Activated naive CD4-positive, alpha-beta T cell treated with anti-CD3 and anti-CD28 coated beads, Interleukin-2, amount 50 U/mL, for 16 hours (primary cell): ENCODE data around the gene PRKCD.

Experiments
- DNase-seq: peaks from one replicate; pipeline ENCODE4 v3.0.0-alpha.2; 2020

PRKCD gene

DNA sequence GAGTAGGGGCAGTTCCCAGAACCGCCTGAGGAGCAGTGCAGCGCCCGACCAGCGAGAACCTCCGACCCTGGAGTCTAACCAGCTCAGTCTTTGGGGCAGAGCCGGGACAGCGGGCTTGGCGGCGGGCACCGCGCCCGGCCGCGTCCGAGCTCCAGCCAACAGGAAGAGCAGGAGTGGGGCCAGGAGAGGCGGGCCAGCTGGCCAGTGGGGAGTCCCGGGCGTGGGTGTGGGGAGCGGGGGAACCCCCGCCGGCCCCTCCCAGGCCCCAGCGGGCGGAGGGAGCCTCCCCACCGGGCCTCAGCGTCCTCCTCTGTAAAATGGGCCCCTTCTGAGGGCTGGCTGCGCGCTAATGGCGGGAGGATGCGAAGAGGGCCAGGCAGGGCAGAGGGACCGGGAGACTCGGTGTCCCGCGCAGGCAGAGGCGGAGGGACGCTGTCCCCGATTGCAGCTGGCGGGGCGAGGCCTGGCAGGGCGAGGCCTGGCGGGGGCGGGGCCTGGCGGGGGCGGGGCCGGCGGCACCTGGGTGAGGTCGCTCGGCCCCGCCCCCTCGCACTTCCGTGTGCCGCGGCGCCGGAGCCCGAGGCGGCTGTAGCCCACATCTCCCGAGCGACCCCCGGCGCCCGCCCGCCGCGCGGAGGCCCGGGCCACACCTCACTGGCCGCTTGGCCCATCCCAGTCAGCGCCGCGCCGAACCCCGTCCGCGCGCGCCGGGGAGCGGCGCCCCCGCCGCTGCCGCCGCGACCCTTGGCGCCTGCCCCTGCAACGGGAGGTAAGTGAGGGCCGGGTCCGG lies at the start of gene PRKCD:
Gene PRKCD, plus strand, starts transcription at position 550 of the 790 bp plus-strand sequence. CDS start 17,214 bp downstream, outside the sequence.
- DNase-seq = peak; percentile 77

DNA sequence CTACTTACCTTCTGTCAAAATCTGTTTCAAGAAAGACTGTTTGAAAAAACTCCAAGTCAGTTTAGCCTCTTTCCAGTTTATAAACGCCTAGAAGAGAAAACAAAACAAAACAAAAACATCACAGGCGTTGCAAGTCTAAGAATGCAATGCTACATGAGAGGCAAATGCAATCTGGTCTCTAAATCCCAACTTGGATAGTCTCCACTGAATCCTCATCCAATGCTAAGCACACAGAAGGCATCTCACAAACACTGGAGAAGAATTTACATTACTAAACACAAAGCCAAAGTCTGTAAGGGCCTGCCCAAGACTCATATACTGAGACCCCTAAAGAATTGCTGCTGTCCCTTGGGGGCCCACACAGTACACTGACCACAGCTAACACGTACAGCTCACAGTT lies 49.2 kb upstream of the PRKCD start:
- DNase-seq = no peak

DNA sequence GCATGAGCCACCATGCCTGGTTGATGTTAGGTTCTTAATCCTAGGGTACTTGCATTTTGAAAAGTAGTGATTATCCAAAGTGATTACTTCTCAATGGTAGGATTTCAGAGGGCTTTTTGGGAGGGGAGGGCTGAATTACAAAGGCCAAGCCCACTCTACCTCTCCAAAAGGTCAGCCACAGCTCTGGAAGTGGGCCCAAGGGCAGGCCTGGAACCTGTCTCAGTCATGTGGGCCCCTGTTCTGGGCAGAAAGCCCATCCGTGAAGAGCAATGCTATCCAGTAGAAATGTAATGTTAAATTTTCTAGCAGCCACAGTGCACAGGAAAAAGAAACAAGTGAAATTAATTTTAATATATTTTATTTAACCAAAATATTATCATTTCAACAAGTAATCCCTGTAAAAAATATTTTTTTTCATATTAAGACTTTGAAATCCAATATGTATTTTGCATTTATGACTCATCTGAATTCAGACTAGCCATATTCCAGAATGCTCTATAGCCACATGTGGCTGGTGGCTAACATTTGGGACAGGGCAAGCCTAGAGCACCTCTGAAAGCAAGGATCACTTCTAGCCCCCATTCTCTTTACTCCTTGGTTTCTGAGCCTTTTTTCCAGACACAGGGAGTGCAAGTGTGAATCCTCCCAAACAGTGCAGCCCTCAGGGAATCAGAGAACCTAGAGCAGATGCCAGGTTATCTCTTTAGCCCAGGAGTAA lies 47.6 kb upstream of the PRKCD start:
- DNase-seq = no peak

DNA sequence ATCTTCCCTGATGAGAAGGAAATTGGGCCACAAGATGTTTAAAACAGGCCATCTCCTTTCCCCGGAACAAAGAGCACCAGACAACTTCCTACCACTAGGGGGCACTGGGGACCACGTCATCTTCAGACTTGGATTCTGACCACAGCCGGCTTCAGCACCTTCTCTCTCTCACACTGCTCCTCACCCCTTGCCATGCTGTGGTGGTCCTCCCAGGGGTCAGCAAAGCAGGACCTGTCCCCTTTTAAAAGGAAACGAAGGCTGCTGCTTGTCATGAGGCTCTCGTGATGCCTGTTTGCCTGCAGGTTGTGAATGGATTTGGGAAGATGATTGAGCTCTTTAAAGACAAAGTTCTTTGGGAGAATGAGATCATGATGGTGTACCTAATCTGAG lies 47.0 kb upstream of the PRKCD start:
- peak; percentile 77 for DNase-seq

DNA sequence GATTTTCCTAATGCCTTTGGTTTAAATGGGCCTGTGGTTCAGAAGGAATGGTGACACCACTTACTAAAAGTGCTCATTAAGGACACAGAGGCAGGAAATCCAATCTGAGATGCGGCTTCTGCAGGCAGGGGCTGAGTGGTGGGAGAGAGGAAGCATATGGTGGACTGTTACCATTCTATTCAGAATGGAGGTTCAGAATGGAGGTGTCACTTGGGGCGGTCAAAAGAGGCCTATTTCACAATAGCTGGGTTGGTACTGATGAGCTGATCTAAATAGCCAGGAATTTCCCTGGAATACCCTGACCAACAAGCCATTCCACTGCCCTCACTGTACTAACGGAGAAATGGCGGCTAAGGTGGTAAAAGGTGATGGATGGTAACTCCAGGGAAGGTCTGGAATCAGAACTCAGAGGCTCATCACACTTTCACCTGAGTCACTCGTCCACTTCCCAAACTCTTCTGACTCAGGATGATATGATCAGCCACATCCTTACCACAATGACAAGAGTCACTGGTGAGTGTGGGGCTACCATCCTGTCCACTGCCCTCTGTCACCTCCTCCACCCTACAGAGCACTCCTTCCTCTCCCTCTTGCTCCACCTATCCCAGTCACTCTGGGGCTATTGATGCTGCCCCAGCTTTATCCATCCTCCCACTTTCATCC lies 46.5 kb upstream of the PRKCD start:
- DNase-seq = no peak

DNA sequence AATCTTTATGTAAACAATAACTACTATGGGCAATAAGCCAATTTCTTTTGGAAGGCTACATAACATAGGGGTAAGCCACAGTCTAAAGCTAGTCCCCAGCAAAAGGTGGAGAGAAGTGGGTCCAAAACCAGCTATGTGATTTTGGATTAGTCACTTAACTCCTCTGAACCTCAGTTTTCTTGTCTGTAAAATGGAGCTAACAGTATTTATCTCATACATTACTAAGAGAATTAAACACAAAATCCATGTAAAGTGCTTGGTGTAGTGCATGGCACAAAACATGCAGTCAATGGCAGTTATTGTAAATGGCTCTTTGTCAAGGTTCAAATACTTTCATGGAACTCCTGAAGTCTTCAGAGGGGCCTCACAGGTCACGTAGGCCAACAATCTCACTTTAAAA lies 44.1 kb upstream of the PRKCD start:
- DNase-seq = no peak

DNA sequence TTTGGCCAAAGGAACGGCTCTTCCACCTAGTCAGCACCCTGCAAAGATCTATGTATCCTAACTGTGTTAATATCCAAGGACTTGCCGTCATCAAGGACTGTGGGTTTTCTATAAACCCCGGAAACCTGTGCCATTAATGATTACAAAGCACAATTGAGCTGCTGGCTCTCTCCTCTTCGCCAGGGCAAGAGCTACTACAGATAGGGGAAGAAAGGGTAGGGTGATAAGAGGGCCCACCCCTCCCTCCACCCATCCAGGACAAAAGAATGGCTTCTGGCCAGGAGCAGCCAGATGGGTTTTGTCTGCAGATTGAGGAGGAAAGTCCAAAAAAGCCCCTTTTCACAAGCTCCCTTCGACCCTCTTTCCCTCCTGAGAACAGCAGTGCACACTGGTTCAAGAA lies 40.7 kb upstream of the PRKCD start:
- DNase-seq = no peak

DNA sequence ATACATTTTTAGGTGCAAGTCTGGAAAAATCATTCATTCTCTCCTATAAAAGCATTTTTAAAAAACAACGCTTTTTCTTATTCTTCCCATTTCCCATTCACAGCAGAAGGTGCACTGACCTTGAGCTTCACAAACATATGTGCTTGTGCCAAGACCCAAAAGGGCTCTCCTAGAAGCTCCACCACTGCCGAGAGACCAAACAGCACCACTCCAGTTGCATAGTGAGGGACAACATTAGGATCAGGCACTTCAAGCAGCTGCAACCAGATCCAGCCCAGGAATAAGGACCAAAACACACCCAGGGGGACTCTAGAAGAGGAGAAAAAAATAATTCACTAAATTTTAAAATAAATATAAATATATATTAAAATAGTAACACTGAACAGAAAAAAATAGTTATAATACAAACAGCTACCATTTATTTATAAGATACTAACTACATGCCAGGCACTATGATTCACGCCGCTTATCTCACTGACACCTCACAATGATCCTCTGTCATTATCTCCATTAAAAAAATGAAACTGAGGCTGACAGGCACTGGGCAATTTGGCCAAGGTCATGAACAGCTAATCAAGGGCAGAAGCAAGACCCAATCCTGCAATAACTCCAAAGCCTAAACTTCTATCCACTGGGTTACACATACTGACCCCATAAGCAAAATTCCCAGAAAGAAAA lies 38.6 kb upstream of the PRKCD start:
- no peak for DNase-seq

DNA sequence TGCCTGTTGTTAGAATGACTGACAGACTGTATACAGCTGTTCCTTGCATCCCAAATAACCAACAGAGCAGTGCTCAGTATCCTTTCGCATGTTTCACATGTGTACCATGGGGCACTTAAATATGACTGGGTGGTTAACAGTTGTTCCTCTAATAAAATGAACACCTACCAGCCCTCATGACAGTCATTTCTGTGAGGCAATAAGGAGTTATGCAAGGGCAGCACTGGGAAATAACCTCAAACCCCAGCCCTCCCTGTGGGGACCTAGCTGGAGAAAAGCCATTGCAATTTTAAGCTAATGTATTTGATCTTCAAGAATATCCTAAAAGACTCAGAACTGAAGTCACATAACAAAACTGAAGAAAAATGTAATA lies 38.1 kb upstream of the PRKCD start:
- no peak for DNase-seq

DNA sequence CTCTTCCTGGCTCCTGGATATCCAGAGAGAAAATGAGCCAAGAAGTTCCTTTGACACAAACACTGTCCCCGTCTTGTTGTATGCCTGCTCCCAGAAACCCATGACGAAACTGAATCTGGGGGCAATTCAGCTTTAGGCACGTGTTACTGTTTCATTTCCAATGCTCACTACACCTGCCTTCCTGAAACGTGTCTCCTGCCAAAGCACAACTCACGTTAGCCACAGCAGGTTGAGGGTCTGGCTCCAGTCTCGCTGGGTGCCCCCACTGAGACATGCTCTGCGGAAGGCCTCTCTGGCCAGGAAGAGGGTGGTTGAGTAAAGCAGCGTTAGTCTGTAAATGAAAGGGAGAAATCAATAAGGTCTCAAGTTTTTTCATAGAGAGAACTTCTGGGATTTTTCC lies 37.5 kb upstream of the PRKCD start:
- DNase-seq = no peak

DNA sequence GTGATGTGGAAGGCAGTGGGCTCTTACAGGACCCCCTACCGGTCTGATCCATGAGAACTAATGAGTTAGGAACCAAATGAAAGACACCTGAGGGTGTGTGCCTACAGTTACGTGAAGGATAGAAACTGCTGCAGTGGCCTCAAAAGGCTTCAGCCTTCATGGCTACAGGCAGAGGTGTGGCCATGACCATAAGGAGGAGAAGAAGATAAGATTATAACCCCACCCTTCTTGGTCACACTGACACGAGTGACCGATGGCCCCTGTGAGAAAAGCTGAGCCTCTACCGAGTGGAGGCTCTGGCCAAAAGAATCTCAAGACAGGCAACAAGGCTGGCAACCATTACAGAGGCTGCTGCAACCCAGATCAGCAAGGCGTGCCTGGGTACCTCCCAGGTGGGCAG lies 37.1 kb upstream of the PRKCD start:
- no peak for DNase-seq

DNA sequence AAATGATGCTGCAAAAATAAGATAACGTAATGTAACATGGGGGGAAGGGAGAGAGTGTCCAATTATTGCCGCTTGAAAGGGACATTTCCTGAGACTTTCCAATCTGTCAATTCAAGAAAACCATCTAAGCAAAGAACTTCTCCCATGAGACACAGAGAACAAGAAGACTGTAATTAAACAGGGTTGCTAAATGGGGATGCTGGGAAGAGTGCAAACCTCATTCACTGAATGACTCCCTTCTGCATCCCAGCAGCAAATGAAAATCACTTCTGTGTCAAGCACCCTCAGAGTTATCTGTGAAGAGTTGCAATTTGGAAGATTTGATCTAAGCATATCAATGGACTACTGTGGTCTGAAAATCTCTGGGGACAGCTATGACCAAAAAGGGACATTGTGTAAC lies 34.4 kb upstream of the PRKCD start:
- DNase-seq = no peak

DNA sequence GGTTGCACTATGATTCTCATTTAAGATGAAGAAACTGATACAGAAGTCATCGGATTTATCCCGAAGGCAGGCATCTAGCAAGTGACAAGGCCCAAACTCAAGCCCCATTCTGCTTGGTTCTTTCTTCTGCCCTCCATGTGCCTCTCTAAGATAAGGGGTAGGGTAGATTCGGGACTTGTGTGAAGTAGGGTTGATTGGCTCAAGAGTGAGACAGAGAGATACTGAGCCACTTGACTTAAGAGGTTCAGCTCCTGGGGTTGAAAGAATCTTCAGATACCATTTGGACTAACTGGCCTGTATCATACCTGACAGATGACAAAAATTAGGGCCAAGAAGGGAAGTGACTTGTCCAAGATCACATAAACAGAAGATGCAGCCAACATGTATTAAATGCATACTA lies 31.7 kb upstream of the PRKCD start:
- no peak for DNase-seq

DNA sequence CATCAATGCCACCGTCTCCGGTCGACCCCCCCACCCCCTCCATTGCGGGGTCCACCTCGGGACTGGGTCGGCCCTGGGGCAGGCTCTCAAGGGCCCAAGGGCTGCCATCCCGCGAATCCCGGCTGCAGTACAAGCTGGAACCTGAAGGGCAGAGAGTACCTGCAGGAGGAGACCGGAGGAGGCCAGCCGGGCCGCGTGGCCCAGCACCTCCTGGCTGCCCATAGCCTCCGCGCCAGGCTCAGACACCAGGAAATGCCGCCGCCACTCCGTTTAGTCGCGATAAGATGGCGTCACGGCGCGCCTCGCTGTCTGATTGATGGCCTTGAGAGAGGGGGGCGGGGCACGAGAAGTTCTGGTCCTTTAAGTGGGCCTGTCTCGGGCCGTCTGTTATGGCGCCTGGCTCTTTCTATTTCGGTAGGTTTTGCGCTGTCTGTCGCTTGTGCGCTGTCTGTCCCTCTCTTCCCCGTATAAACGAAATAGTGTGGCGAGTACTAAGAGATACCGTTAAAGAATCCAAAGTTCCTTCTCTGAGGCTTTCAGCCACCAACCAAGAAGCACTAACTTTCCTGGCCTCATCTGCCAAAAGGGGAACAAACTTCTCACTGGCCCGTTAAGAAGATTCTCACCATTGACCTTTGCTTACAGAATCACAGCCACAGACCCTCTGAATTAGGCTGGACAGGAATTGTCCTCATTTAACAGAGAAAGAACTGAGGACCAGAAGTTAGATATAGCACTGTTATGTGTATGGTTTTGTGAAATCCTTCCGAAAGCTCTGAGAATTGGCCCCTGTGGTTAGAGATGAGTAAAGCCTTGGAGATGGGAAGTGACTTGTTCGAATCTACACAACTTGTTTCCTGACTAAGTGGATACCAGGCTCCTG lies 30.6 kb upstream of the PRKCD start, which contains the start of gene RFT1:
Gene RFT1, minus strand, starts transcription at position 257 of the 883 bp plus-strand sequence. Its CDS starts 35 bp downstream, at position 222.
- DNase-seq = peak; percentile 98

DNA sequence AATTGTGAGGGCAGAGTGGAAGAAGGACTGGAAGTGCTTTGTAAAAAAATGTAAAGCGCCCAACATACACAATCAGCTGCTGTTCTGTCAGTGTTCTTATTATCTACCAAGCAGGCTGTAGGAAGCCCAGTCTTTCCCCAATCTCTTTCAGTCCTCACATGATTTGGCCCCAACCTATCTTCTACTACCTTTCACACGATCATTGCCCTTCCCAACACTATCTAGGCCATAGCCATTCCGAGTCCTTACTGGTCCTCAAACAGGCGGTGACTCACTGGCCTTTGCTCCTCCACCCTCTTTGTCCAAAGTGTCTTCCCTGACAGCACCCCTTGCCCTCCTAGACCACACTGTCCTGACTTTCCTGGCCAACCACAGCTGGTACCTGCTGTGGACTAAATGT lies 29.9 kb upstream of the PRKCD start:
- no peak for DNase-seq

DNA sequence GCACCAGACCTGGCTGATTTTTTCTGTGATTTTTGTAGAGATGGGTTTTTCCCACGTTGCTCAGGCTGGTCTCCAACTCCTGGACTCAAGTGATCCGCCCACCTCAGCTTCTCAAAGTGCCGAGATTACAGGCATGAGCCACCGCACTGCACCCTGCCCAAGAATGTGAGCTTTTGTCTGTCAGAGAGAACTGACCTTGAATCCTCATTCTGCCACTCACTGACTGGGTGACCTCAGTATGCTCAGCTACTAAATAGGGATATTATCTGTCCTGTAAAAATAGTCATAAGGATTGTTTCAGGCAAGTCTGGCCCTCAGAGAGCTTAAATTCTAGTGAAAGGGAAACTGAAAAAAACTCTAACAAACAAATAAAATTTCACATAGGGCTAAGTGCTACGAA lies 28.7 kb upstream of the PRKCD start:
- no peak for DNase-seq

DNA sequence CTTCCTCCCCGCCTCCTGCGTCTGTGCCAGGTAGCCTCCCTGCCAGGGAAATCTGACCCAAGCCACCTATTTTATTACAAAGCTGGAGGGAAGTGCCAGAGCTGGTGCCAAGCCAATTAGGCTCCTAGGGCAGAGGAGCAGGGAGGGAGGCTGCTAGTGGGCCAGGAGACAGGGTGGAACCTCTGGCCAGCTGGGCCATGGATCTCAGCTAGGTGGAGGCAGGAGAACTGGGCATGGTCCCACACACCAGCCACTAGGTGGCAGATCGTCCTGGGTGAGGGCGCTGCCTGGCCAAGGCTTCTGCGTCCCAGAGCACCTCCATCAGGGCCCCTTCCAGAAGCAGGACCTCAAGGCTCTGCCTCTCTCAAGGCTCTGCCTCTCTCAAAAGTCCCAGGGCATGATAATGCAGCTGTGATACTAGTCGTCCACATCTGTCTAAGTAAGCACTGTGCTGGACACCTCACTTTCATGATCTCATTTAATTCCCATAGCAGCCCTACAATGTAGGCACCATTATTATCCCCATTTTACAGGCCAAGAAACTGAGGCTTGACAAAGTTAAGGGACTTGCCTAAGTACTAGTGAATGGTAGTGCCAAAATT lies 26.3 kb upstream of the PRKCD start:
- peak; percentile 59 for DNase-seq

DNA sequence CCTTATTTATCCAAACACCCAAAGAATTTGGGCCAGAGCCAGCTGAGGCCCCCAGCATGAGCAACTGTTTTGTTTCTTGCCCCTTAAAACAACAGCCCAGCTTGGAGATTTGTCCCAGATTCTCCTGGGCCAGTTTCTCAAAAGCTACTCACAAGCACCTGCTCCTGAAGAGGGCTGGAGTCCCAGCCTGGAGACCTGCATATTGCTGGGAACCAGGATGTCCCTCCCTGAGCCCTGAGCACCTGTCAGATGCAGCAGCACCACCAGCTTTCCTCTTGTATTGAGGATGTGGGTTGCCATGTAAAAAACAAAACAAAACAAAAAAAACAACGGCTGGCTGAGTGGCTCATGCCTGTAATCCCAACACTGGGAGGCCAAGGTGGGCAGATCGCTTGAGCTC lies 23.8 kb upstream of the PRKCD start:
- no peak for DNase-seq

DNA sequence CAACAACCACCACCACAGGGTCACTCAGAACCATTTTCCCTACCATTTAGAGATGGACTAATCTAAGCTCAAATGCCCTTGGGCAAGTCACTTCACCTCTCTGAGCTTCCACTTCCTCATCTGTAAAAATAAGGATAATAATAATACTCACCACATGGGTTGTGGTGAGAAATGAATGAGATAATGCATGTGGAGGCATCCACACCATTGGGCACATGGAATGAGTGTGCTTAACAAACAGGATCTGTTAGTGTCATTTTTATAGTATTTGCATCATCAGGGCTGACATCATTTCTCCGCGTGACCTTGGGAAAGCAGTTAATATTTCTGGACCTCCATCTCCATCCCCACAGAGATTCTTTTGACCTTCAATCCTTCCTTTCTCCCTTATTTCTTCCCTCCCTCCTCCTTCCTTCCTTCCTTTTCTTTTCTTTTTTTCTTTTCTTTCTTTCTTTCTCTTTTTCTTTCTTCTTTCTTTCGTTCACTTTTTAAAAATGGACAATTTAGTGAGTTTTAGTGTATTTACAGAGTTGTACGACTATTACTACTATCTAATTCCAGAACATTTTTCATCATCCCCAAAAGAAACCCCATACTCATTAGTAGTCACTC lies 23.1 kb upstream of the PRKCD start:
- DNase-seq = no peak

DNA sequence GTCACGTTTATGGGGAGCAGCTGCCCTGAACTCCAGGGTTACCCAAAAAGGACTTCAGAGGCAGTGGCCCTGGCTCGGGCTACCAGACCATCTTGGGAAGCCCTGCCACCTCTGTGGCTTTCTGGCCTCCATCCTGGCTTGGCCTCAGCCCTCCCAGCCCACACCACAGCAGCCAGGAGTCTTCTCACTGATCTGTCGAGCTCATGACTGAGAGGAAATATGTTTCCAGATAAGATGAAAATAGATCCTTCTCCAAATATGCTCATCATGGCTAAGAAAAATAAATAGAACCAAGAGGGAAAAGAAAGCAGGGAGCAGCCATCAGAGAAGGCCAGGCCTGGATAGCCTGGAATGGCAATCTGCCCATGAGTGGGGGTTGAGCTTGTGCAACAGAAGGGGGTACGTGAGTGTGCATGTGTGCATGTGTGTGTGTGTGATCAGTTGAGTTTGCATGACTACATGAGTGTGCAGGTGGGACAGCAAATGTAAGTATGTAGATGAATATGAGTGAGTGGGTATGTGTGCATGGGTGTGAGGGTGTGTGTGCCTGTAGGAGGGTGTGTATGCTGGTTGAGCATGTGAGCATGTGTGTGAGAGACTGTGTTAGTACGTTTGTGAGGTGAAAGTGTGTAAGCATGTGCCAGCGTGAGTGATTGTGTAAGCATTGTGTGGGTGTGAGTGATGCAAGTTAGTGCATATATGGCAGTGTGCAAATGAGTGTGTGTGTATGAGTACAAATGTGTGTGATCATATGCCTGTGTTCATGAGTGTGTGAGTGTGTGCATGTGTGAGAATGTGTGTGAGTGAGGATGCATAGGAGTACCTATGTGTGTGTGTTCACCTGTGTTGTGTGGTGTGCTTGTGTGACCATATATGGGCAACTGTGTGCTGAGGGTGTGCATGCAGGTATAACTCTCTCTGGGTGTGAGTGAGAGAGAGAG lies 20.8 kb upstream of the PRKCD start:
- no peak for DNase-seq
